ENCODE measurements around the gene HSF5.

GRCh38 chr17:58533616-58534188 lies 45.5 kb upstream of the HSF5 start:
- TF ChIP-seq, protein P1, sequence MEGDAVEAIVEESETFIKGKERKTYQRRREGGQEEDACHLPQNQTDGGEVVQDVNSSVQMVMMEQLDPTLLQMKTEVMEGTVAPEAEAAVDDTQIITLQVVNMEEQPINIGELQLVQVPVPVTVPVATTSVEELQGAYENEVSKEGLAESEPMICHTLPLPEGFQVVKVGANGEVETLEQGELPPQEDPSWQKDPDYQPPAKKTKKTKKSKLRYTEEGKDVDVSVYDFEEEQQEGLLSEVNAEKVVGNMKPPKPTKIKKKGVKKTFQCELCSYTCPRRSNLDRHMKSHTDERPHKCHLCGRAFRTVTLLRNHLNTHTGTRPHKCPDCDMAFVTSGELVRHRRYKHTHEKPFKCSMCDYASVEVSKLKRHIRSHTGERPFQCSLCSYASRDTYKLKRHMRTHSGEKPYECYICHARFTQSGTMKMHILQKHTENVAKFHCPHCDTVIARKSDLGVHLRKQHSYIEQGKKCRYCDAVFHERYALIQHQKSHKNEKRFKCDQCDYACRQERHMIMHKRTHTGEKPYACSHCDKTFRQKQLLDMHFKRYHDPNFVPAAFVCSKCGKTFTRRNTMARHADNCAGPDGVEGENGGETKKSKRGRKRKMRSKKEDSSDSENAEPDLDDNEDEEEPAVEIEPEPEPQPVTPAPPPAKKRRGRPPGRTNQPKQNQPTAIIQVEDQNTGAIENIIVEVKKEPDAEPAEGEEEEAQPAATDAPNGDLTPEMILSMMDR (IDR thresholded peaks at IDR 0.05) = no peak
- TF ChIP-seq EZH2 (IDR thresholded peaks at IDR 0.05; ENCODE audit: borderline replicate concordance, insufficient read depth, low read depth, low read length, poor library complexity, severe bottlenecking) = no peak
